HepG2 (cell line): ENCODE data around the gene ZMYND10. TPM values are rescaled to one million over a fixed set of nuclear protein-coding genes. Genes with fewer than 3 reads are reported as not detected.

Experiments
- CREM ChIP-seq, 2 experiments: sonication (generic) in 1 of 2; formaldehyde crosslinking in 1 of 2; IDR thresholded peaks; 2 replicates each; pipeline versions ENCODE4 v1.4.0 to v1.6.1; 2016 to 2020; ENCODE audit warnings: antibody characterized with exemption in 1 of 2, mild to moderate bottlenecking in 1 of 2, missing genetic modification reagents in 1 of 2
- GZF1 ChIP-seq: sonication (generic); formaldehyde crosslinking; IDR thresholded peaks from 2 replicates; pipeline ENCODE4 v1.5.1; 2020; ENCODE audit warnings: mild to moderate bottlenecking, missing genetic modification reagents
- IRF9 ChIP-seq: sonication (generic); formaldehyde crosslinking; IDR thresholded peaks from 2 replicates; pipeline ENCODE4 v1.8.0; 2022; ENCODE audit warnings: missing genetic modification reagents, mild to moderate bottlenecking, borderline replicate concordance
- ISL2 ChIP-seq: sonication (generic); formaldehyde crosslinking; IDR thresholded peaks from 2 replicates; pipeline ENCODE4 v1.5.0; 2020; ENCODE audit warnings: missing genetic modification reagents
- NBN ChIP-seq: fragments of 450-650 bp; conservative IDR thresholded peaks from 2 replicates; pipeline ENCODE4 v1.6.1; 2017
- NKX3-1 ChIP-seq: sonication (generic); formaldehyde crosslinking; IDR thresholded peaks from 2 replicates; pipeline ENCODE4 v1.5.0; 2020; ENCODE audit warnings: missing genetic modification reagents
- PAXIP1 ChIP-seq: sonication (generic); formaldehyde crosslinking; conservative IDR thresholded peaks from 2 replicates; pipeline ENCODE4 v1.4.0; 2020; ENCODE audit warnings: mild to moderate bottlenecking, missing genetic modification reagents, moderate library complexity
- PCBP1 ChIP-seq: fragments of 200-400 bp; formaldehyde crosslinking; IDR thresholded peaks from 2 replicates; pipeline ENCODE4 v1.6.1; 2017; ENCODE audit warnings: mild to moderate bottlenecking, low read depth, low read length, borderline replicate concordance
- RFXANK ChIP-seq: IDR thresholded peaks from 2 replicates; pipeline ENCODE4 v1.6.1; 2016
- SATB2 ChIP-seq: sonication (generic); formaldehyde crosslinking; IDR thresholded peaks from 2 replicates; pipeline ENCODE4 v1.5.0; 2020; ENCODE audit warnings: missing genetic modification reagents
- ZBTB37 ChIP-seq: sonication (generic); formaldehyde crosslinking; IDR thresholded peaks from 2 replicates; pipeline ENCODE4 v1.4.0; 2020; ENCODE audit warnings: mild to moderate bottlenecking, missing genetic modification reagents
- ZBTB4 ChIP-seq: sonication (generic); formaldehyde crosslinking; IDR thresholded peaks from 2 replicates; pipeline ENCODE4 v1.4.0; 2020; ENCODE audit warnings: missing genetic modification reagents, mild to moderate bottlenecking, borderline replicate concordance
- ZNF232 ChIP-seq: sonication (generic); formaldehyde crosslinking; IDR thresholded peaks from 2 replicates; pipeline ENCODE4 v1.4.0; 2020; ENCODE audit warnings: missing genetic modification reagents, borderline replicate concordance
- ZNF468 ChIP-seq: sonication (generic); formaldehyde crosslinking; IDR thresholded peaks from 2 replicates; pipeline ENCODE4 v1.8.0; 2022; ENCODE audit warnings: mild to moderate bottlenecking, moderate library complexity, missing genetic modification reagents
- ZNF496 ChIP-seq: sonication (generic); formaldehyde crosslinking; IDR thresholded peaks from 2 replicates; pipeline ENCODE4 v1.8.1; 2023; ENCODE audit warnings: mild to moderate bottlenecking, moderate library complexity, missing genetic modification reagents; ENCODE audit not compliant: insufficient replicate concordance
- ZNF503 ChIP-seq: sonication (generic); formaldehyde crosslinking; IDR thresholded peaks from 2 replicates; pipeline ENCODE4 v1.4.0; 2020; ENCODE audit warnings: missing genetic modification reagents
- ZNF678 ChIP-seq: sonication (generic); formaldehyde crosslinking; IDR thresholded peaks from 2 replicates; pipeline ENCODE4 v1.4.0; 2020; ENCODE audit warnings: mild to moderate bottlenecking, missing genetic modification reagents
- ZNF713 ChIP-seq: sonication (generic); formaldehyde crosslinking; IDR thresholded peaks from 2 replicates; pipeline ENCODE4 v1.4.0; 2020; ENCODE audit warnings: mild to moderate bottlenecking, missing genetic modification reagents
- polyA plus RNA-seq, 8 experiments: library from polyadenylated mRNA; depleted of rRNA in 3 of 8; stranded (reverse) in 7 of 8; unstranded in 1 of 8; fragments of >200 nt; fragmentation: Illumina TruSeq in 4 of 8; extraction: Trizol in 4 of 8; gene quantifications; 2 replicates each; pipeline versions ENCODE4 v1.2.1 to v1.2.3, GENCODE V29; 2011 to 2016; ENCODE audit warnings: low read depth in 4 of 8, missing spikeins in 1 of 8, mixed read lengths in 1 of 8; ENCODE audit not compliant: insufficient read depth in 1 of 8
- total RNA-seq, 5 experiments: library from RNA; depleted of rRNA; stranded (reverse); fragments of >200 nt; fragmentation: Illumina TruSeq; extraction: Trizol; gene quantifications; 2 replicates each; pipeline ENCODE4 v1.2.3, GENCODE V29; 2016; ENCODE audit warnings: low read depth in 1 of 5

Gene ZMYND10
- total and polyA plus RNA-seq, 2 of the 13 experiments (the other 11 are each of a cell fraction or from before 2014, with no cell fraction given), result 0.60 to 0.74 TPM

GRCh38 chr3:50327943-50328691 is 17.4 kb downstream of the ZMYND10 start, which contains the start of gene TUSC2 (continued):
- TF ChIP-seq ZNF503 (CRISPR knock-in tag) (no peak), ZNF713 (CRISPR knock-in tag) (no peak), ZBTB37 (CRISPR knock-in tag) (no peak), CREM (IDR thresholded peaks at IDR 0.05) (peak; percentile 74), CREM (CRISPR knock-in tag; IDR thresholded peaks at IDR 0.05) (no peak), ZNF232 (CRISPR knock-in tag) (peak; percentile 58; the same call in 1 of the 2 replicates), ZNF468 (no peak), PAXIP1 (CRISPR knock-in tag) (no peak), PCBP1 (no peak), IRF9 (CRISPR knock-in tag) (0 out of 2 replicates have a peak, but pooled peaks have one; percentile 52), GZF1 (CRISPR knock-in tag) (no peak), SATB2 (no peak), ZBTB4 (CRISPR knock-in tag) (no peak), NKX3-1 (CRISPR knock-in tag) (peak; percentile 39; the same call in 1 of the 2 replicates), RFXANK (CRISPR knock-in tag) (no peak), NBN (no peak), ZNF496 (no peak), ZNF678 (0 out of 2 replicates have a peak, but pooled peaks have one; percentile 51), ISL2 (CRISPR knock-in tag) (peak; percentile 70)
